ENCODE measurements around the gene CFTR. TPM values are rescaled to one million over a fixed set of nuclear protein-coding genes. Genes with fewer than 3 reads are reported as not detected.

CFTR gene
- total RNA-seq, 1 donor, result not detected

GRCh38 chr7:117468174-117468573 lies 11.7 kb upstream of the CFTR start:
- Histone ChIP-seq H3K27ac (ENCODE audit: low read depth, low read length) (no peak overlapping the region), H3K4me2 (ENCODE audit: insufficient read depth, low read length) (no peak overlapping the region), H3K9me3 (ENCODE audit: low read depth, low read length) (no peaks in the 10 kb centered on the region), H3K27me3 (ENCODE audit: insufficient read depth, low read length) (no peaks in the 10 kb centered on the region), H3K79me2 (ENCODE audit: insufficient read depth, low read length) (no peaks in the 10 kb centered on the region), H3K36me3 (ENCODE audit: insufficient read depth, low read length) (no peaks in the 10 kb centered on the region), H4K20me1 (ENCODE audit: insufficient read depth, low read length) (no peaks in the 10 kb centered on the region), H3K4me3 (ENCODE audit: insufficient read depth, low read length) (no peak overlapping the region), H3K4me1 (ENCODE audit: insufficient read depth, low read length) (no peaks in the 10 kb centered on the region), H2AFZ (ENCODE audit: low read length) (no peak overlapping the region)
- DNase-seq (ENCODE audit: insufficient read length, low spot score, missing footprints), result no peak
- no peak for TF ChIP-seq CTCF (IDR thresholded peaks at IDR 0.05; ENCODE audit: extremely low read depth, low read depth, low read length)

GRCh38 chr7:117470777-117471176 lies 9.0 kb upstream of the CFTR start:
- no peaks in the 10 kb centered on the region for H3K27me3 ChIP-seq (ENCODE audit: insufficient read depth, low read length)
- no peaks in the 10 kb centered on the region for H4K20me1 ChIP-seq (ENCODE audit: insufficient read depth, low read length)
- H3K79me2 ChIP-seq (ENCODE audit: insufficient read depth, low read length), result no peaks in the 10 kb centered on the region
- no peak for DNase-seq (ENCODE audit: insufficient read length, low spot score, missing footprints)
- H3K4me2 ChIP-seq (ENCODE audit: insufficient read depth, low read length), result no peak overlapping the region
- no peaks in the 10 kb centered on the region for H3K4me1 ChIP-seq (ENCODE audit: insufficient read depth, low read length)
- no peak overlapping the region for H2AFZ ChIP-seq (ENCODE audit: low read length)
- no peaks in the 10 kb centered on the region for H3K36me3 ChIP-seq (ENCODE audit: insufficient read depth, low read length)
- no peaks in the 10 kb centered on the region for H3K9me3 ChIP-seq (ENCODE audit: low read depth, low read length)
- TF ChIP-seq CTCF (IDR thresholded peaks at IDR 0.05; ENCODE audit: extremely low read depth, low read depth, low read length), result no peak
- H3K4me3 ChIP-seq (ENCODE audit: insufficient read depth, low read length), result no peak overlapping the region
- H3K27ac ChIP-seq (ENCODE audit: low read depth, low read length), result no peak overlapping the region

- no peaks in the 10 kb centered on the region for H3K27me3 ChIP-seq (ENCODE audit: insufficient read depth, low read length)
- no peaks in the 10 kb centered on the region for H4K20me1 ChIP-seq (ENCODE audit: insufficient read depth, low read length)
- no peak for DNase-seq (ENCODE audit: insufficient read length, low spot score, missing footprints)
- no peak overlapping the region for H3K27ac ChIP-seq (ENCODE audit: low read depth, low read length)
- H3K4me1 ChIP-seq (ENCODE audit: insufficient read depth, low read length), result no peaks in the 10 kb centered on the region
- H2AFZ ChIP-seq (ENCODE audit: low read length), result no peak overlapping the region
- no peak overlapping the region for H3K4me3 ChIP-seq (ENCODE audit: insufficient read depth, low read length)
- TF ChIP-seq CTCF (IDR thresholded peaks at IDR 0.05; ENCODE audit: extremely low read depth, low read depth, low read length), result no peak
- H3K4me2 ChIP-seq (ENCODE audit: insufficient read depth, low read length), result no peak overlapping the region
- H3K36me3 ChIP-seq (ENCODE audit: insufficient read depth, low read length), result no peaks in the 10 kb centered on the region
- no peaks in the 10 kb centered on the region for H3K9me3 ChIP-seq (ENCODE audit: low read depth, low read length)
- H3K79me2 ChIP-seq (ENCODE audit: insufficient read depth, low read length), result no peaks in the 10 kb centered on the region
Measured at GRCh38 chr7:117472335-117472734, 7.5 kb upstream of the CFTR start.

GRCh38 chr7:117476557-117477215 lies 3.1 kb upstream of the CFTR start:
- Histone ChIP-seq H3K79me2 (ENCODE audit: insufficient read depth, low read length) (no peaks in the 10 kb centered on the region), H3K27ac (ENCODE audit: low read depth, low read length) (no peak overlapping the region), H3K4me1 (ENCODE audit: insufficient read depth, low read length) (no peaks in the 10 kb centered on the region), H3K4me3 (ENCODE audit: insufficient read depth, low read length) (no peak overlapping the region), H3K36me3 (ENCODE audit: insufficient read depth, low read length) (no peaks in the 10 kb centered on the region), H4K20me1 (ENCODE audit: insufficient read depth, low read length) (no peaks in the 10 kb centered on the region), H2AFZ (ENCODE audit: low read length) (no peak overlapping the region), H3K27me3 (ENCODE audit: insufficient read depth, low read length) (peaks cover 25% of the 10 kb centered on the region), H3K4me2 (ENCODE audit: insufficient read depth, low read length) (no peak overlapping the region), H3K9me3 (ENCODE audit: low read depth, low read length) (no peaks in the 10 kb centered on the region)
- no peak for TF ChIP-seq CTCF (IDR thresholded peaks at IDR 0.05; ENCODE audit: extremely low read depth, low read depth, low read length)
- DNase-seq (ENCODE audit: insufficient read length, low spot score, missing footprints), result no peak
